HepG2 (cell line): ENCODE results near the gene CD300A. TPM values are rescaled to one million over a fixed set of nuclear protein-coding genes. Genes with fewer than 3 reads are reported as not detected.

Experiments
- ETS1 ChIP-seq: sonication (generic); formaldehyde crosslinking; IDR thresholded peaks from 2 replicates; pipeline ENCODE4 v1.4.0; 2020; ENCODE audit warnings: missing genetic modification reagents
- GLMP ChIP-seq: sonication (generic); formaldehyde crosslinking; IDR thresholded peaks from 2 replicates; pipeline ENCODE4 v1.9.0; 2021; ENCODE audit warnings: missing genetic modification reagents, mild to moderate bottlenecking, borderline replicate concordance
- GPBP1L1 ChIP-seq: sonication (generic); formaldehyde crosslinking; IDR thresholded peaks from 2 replicates; pipeline ENCODE4 v1.5.0; 2020; ENCODE audit warnings: mild to moderate bottlenecking, missing genetic modification reagents
- HMGXB4 ChIP-seq, 2 experiments: sonication (generic) in 1 of 2; formaldehyde crosslinking in 1 of 2; IDR thresholded peaks; 2 replicates each; pipeline versions ENCODE4 v1.4.0 to v1.6.1; 2018 to 2020; ENCODE audit warnings: missing genetic modification reagents in 2 of 2, borderline replicate concordance in 1 of 2, low read depth in 1 of 2, mild to moderate bottlenecking in 1 of 2, missing biosample characterization in 1 of 2
- HOXA7 ChIP-seq: sonication (generic); formaldehyde crosslinking; IDR thresholded peaks from 2 replicates; pipeline ENCODE4 v1.8.1; 2022; ENCODE audit warnings: mild to moderate bottlenecking, missing genetic modification reagents, moderate library complexity
- IRX3 ChIP-seq: sonication (generic); formaldehyde crosslinking; IDR thresholded peaks from 2 replicates; pipeline ENCODE4 v1.8.1; 2023; ENCODE audit warnings: mild to moderate bottlenecking, low read depth, missing genetic modification reagents, borderline replicate concordance
- KLF15 ChIP-seq: sonication (generic); formaldehyde crosslinking; IDR thresholded peaks from 2 replicates; pipeline ENCODE4 v1.8.1; 2023; ENCODE audit warnings: borderline replicate concordance, mild to moderate bottlenecking, inconsistent platforms, missing genetic modification reagents, mixed read lengths
- LBX2 ChIP-seq: sonication (generic); formaldehyde crosslinking; IDR thresholded peaks from 2 replicates; pipeline ENCODE4 v1.5.0; 2020; ENCODE audit warnings: missing genetic modification reagents, mild to moderate bottlenecking, borderline replicate concordance
- MBNL3 ChIP-seq: fragments of 250-450 bp; sonication (Bioruptor Pico); conservative IDR thresholded peaks from 2 replicates; pipeline ENCODE4 v1.8.0; 2022; ENCODE audit warnings: mild to moderate bottlenecking, inconsistent platforms
- NPAS2 ChIP-seq: sonication (generic); formaldehyde crosslinking; IDR thresholded peaks from 2 replicates; pipeline ENCODE4 v1.8.0; 2022; ENCODE audit warnings: mild to moderate bottlenecking, missing genetic modification reagents, borderline replicate concordance
- PHF21A ChIP-seq: sonication (generic); formaldehyde crosslinking; IDR thresholded peaks from 2 replicates; pipeline ENCODE4 v1.5.0; 2020; ENCODE audit warnings: mild to moderate bottlenecking, missing genetic modification reagents
- PHF8 ChIP-seq: sonication (generic); formaldehyde crosslinking; IDR thresholded peaks from 2 replicates; pipeline ENCODE4 v1.5.0; 2020; ENCODE audit warnings: missing genetic modification reagents
- RBFOX2 ChIP-seq: fragments of 200-400 bp; formaldehyde crosslinking; IDR thresholded peaks from 2 replicates; pipeline ENCODE4 v1.6.1; 2017; ENCODE audit warnings: low read depth, mild to moderate bottlenecking, low read length
- RFX3 ChIP-seq: IDR thresholded peaks from 2 replicates; pipeline ENCODE4 v1.6.1; 2016; ENCODE audit warnings: missing biosample characterization, missing genetic modification reagents
- SMYD3 ChIP-seq: sonication (generic); formaldehyde crosslinking; IDR thresholded peaks from 2 replicates; pipeline ENCODE4 v1.8.1; 2023; ENCODE audit warnings: mild to moderate bottlenecking, missing genetic modification reagents
- ZC3H13 ChIP-seq: sonication (generic); formaldehyde crosslinking; IDR thresholded peaks from 2 replicates; pipeline ENCODE4 v1.8.1; 2023; ENCODE audit warnings: mild to moderate bottlenecking, missing genetic modification reagents, moderate library complexity
- ZNF136 ChIP-seq: sonication (generic); formaldehyde crosslinking; IDR thresholded peaks from 2 replicates; pipeline ENCODE4 v1.8.1; 2022; ENCODE audit warnings: low read depth, mild to moderate bottlenecking, moderate library complexity, missing genetic modification reagents
- ZNF546 ChIP-seq: sonication (generic); formaldehyde crosslinking; conservative IDR thresholded peaks from 2 replicates; pipeline ENCODE4 v1.8.1; 2023; ENCODE audit warnings: mild to moderate bottlenecking, missing genetic modification reagents
- ZNF781 ChIP-seq: sonication (generic); formaldehyde crosslinking; IDR thresholded peaks from 2 replicates; pipeline ENCODE4 v1.5.1; 2020; ENCODE audit warnings: borderline replicate concordance, mild to moderate bottlenecking, missing genetic modification reagents; ENCODE audit errors: not compliant biosample characterization
- ZNF83 ChIP-seq: sonication (generic); formaldehyde crosslinking; IDR thresholded peaks from 2 replicates; pipeline ENCODE4 v1.4.0; 2020; ENCODE audit warnings: missing genetic modification reagents, mild to moderate bottlenecking, borderline replicate concordance
- polyA plus RNA-seq, 8 experiments: library from polyadenylated mRNA; depleted of rRNA in 3 of 8; stranded (reverse) in 7 of 8; unstranded in 1 of 8; fragments of >200 nt; fragmentation: Illumina TruSeq in 4 of 8; extraction: Trizol in 4 of 8; gene quantifications; 2 replicates each; pipeline versions ENCODE4 v1.2.1 to v1.2.3, GENCODE V29; 2011 to 2016; ENCODE audit warnings: low read depth in 4 of 8, missing spikeins in 1 of 8, mixed read lengths in 1 of 8; ENCODE audit not compliant: insufficient read depth in 1 of 8
- total RNA-seq, 5 experiments: library from RNA; depleted of rRNA; stranded (reverse); fragments of >200 nt; fragmentation: Illumina TruSeq; extraction: Trizol; gene quantifications; 2 replicates each; pipeline ENCODE4 v1.2.3, GENCODE V29; 2016; ENCODE audit warnings: low read depth in 1 of 5

CD300A gene
- total and polyA plus RNA-seq, 2 of the 13 experiments (the other 11 are each of a cell fraction or from before 2014, with no cell fraction given), result not detected

- TF ChIP-seq HOXA7 (CRISPR knock-in tag) (no peak), ZNF83 (peak; percentile 86; the same call in 1 of the 2 replicates), NPAS2 (CRISPR knock-in tag) (no peak), SMYD3 (CRISPR knock-in tag) (peak; percentile 68; the same call in 1 of the 2 replicates), IRX3 (CRISPR knock-in tag) (peak; percentile 49; the same call in 1 of the 2 replicates), ZNF136 (CRISPR knock-in tag) (no peak; the same call in 1 of the 2 replicates), ETS1 (CRISPR knock-in tag) (no peak), RFX3 (CRISPR knock-in tag) (no peak), LBX2 (CRISPR knock-in tag) (peak; percentile 53), HMGXB4 (CRISPR knock-in tag; IDR thresholded peaks at IDR 0.05; ENCODE audit: borderline replicate concordance in 1 of 2, low read depth in 1 of 2) (peak in 1 of 2 experiments; percentile 91; a peak in 3 of 4 replicates), ZNF781 (peak; percentile 94), PHF21A (peak; percentile 86), KLF15 (no peak; the same call in 1 of the 2 replicates), MBNL3 (CRISPR knock-in tag) (no peak), GPBP1L1 (CRISPR knock-in tag) (no peak), ZC3H13 (CRISPR knock-in tag) (peak; percentile 97), PHF8 (CRISPR knock-in tag) (peak; percentile 81), ZNF546 (CRISPR knock-in tag) (0 out of 2 replicates have a peak, but pooled peaks have one; percentile 32), GLMP (CRISPR knock-in tag) (no peak; the same call in 1 of the 2 replicates), RBFOX2 (peak; percentile 97)
Observed at GRCh38 chr17:74431568-74432423, 34.6 kb upstream of the CD300A start, which contains the start of gene GPRC5C (continued).
